HG03139 (cell line): ENCODE measurements around the gene TSHZ2.
"Not testable (repeated sequence)": the region's sequence is repeated elsewhere in the genome, so short reads cannot be mapped to it uniquely, and the experiment has no call there.

ENCODE experiments used
- ATAC-seq: cut with Tn5 transposase; IDR thresholded peaks from one replicate; pipeline ENCODE4 v1.9.1; 2021; ENCODE audit not compliant: unreplicated experiment

The TSHZ2 gene

GRCh38 chr20:52959125-52959524 is 13.0 kb upstream of the TSHZ2 start:
- ATAC-seq = no peak

DNA sequence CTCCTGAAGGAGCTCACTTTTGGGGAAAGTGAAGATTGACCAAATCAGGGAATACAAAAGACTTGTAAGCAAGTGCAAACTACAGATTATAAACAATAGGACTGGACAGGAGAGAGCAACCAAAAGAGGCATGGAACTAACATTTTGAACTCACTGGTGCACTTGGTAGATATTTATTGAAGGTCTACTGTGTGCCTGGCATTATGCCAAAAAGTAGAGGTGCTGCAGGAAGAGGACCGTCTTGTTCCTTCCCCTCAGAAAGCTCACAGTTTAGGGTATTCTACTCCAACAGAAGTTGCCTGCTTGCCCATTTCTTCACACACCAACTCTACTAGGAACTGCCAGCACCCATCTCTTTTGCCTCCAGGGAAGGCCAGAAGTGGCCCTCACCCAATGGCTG is 10.0 kb upstream of the TSHZ2 start:
- no peak for ATAC-seq

DNA sequence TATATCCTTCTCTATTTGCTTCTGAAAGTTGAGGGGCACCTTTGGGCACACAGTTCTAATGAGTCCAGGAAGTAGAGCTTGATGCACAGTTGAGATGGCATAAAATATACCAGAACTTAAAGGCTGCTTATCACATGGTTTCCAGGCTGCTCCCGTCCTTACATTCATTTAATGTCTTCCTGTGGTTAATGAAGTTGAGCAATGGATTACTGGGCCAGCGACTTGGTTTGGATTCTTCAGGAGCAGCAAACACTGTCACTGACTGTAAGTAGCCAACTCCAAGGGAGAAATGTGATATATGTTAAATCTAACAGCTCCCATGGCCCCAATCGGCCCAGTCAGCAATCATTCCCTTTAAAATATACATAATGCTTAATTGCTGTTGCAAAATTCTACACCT is 9.0 kb upstream of the TSHZ2 start:
- ATAC-seq = no peak

DNA sequence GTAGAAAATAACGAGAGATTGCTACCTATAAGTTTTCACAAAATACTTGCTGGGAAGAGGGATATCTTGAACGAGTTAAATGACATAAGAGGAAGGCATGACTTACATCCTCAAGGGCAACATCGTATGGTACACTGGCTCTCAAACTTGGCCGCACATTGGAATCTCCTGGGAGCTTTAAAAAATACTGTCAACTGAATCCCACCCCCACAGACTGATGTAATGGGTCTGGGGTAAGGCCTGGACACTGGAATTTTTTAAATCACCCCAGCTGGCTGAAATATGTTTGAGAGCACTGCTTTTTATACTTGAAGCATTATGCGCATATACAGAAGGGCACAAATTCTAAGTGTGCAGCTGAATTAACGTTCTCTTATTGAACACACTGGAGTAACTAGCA is 8.0 kb upstream of the TSHZ2 start:
- ATAC-seq = no peak

GRCh38 chr20:52965380-52965779 is 6.8 kb upstream of the TSHZ2 start:
- ATAC-seq = no peak

- ATAC-seq = no peak
Observed at GRCh38 chr20:52965819-52966218, 6.3 kb upstream of the TSHZ2 start.

- ATAC-seq = not testable (repeated sequence)
Observed at GRCh38 chr20:52966543-52966942, 5.6 kb upstream of the TSHZ2 start.

- ATAC-seq = no peak
Observed at GRCh38 chr20:52971498-52972189, 514 bp upstream of the TSHZ2 start.

GRCh38 chr20:52972965-52973819 is 1.0 kb downstream of the TSHZ2 start:
- ATAC-seq = no peak

- ATAC-seq = no peak
Observed at GRCh38 chr20:52974179-52974594, 2.0 kb downstream of the TSHZ2 start.

GRCh38 chr20:52975029-52975732 is 3.0 kb downstream of the TSHZ2 start:
- ATAC-seq = no peak

GRCh38 chr20:52975803-52976531 is 3.8 kb downstream of the TSHZ2 start:
- no peak for ATAC-seq

- no peak for ATAC-seq
Observed at GRCh38 chr20:52978851-52979250, 6.7 kb downstream of the TSHZ2 start.

GRCh38 chr20:52981051-52981450 is 8.9 kb downstream of the TSHZ2 start:
- no peak for ATAC-seq

- ATAC-seq = no peak
Observed at GRCh38 chr20:52983726-52984450, 11.7 kb downstream of the TSHZ2 start.

- no peak for ATAC-seq
Observed at GRCh38 chr20:52984451-52984810, 12.3 kb downstream of the TSHZ2 start.

GRCh38 chr20:52985687-52986086 is 13.5 kb downstream of the TSHZ2 start:
- no peak for ATAC-seq

GRCh38 chr20:52987295-52987694 is 15.1 kb downstream of the TSHZ2 start:
- ATAC-seq = no peak

GRCh38 chr20:52991830-52992229 is 19.7 kb downstream of the TSHZ2 start:
- ATAC-seq = no peak

DNA sequence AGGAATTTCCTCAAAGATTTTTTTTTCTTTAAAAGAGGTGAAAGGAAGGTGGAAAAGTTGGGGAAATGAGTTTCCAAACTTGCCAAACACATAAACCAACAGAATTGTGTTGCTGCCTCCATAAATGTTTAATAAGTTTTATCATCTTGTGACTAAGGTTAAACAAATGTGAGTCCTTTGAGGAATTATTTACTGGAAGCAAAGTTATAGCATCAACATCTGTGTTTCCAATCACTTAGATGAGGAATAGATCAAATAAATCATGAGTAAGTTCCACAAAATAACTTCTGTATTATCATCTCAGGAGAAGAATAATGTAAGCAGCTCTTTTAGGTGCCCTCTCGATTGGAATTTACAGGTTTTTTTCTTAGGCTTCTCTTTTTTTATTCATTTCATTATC is 20.5 kb downstream of the TSHZ2 start:
- ATAC-seq = no peak

DNA sequence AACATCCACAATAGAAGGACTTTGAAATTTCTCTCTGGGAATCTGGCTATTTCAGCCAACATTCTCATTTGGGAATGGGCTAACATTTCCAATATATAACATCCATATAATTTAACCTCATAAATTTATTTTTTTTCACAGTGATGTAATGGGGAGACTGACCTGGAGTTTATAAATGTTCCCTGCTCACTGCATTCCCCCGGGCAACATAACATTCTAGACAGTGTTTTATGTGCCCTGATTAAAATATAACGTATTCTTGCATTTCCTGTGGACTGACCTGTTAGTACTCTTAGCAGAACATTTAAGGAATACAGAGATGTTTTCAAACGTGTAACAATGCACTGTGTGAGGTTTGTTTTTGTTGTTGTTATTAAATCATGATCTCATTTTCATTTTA is 20.9 kb downstream of the TSHZ2 start:
- ATAC-seq = no peak
